H1 (cell line): Measurements from ENCODE around the gene PHC2. TPM values are rescaled to one million over a fixed set of nuclear protein-coding genes. Genes with fewer than 3 reads are reported as not detected.

Experiments
- CTCF ChIA-PET: fragments of 300-600 bp; sonication (Branson Sonifier 250); formaldehyde crosslinking; loops from one replicate; lab custom pipeline; 2021; ENCODE audit not compliant: partially characterized antibody; lab: Charles Lee
- POLR2A ChIA-PET: fragments of 300-600 bp; sonication (Branson Sonifier 250); formaldehyde crosslinking; loops from one replicate; lab custom pipeline; 2021; ENCODE audit warnings: inconsistent platforms; ENCODE audit not compliant: partially characterized antibody; lab: Charles Lee
- DNase-seq, 2 experiments: peaks; one replicate each; pipeline versions ENCODE4 v3.0.0 to v3.0.0-alpha.2; 2010 to 2022; ENCODE audit warnings: low spot score in 2 of 2, low read depth in 1 of 2, mixed read lengths in 1 of 2
- FAIRE-seq: peaks from 2 replicates; lab custom pipeline; 2011; peaks lifted over from hg19 to GRCh38; lab: Jason Lieb, UNC
- H2AFZ ChIP-seq: 2 replicates; pipeline ENCODE4 v1.8.1; 2012; ENCODE audit warnings: low read length, inconsistent platforms
- H2AK5ac ChIP-seq: 2 replicates; pipeline ENCODE4 v1.6.1; 2013; ENCODE audit warnings: low read depth, low read length
- H2BK120ac ChIP-seq: replicated peaks from 2 replicates; pipeline ENCODE3; 2013; ENCODE audit warnings: low read depth, low read length, inconsistent platforms
- H2BK12ac ChIP-seq: 2 replicates; pipeline ENCODE4 v1.6.1; 2013; ENCODE audit warnings: low read depth, low read length
- H2BK15ac ChIP-seq: 2 replicates; pipeline ENCODE4 v1.6.1; 2013; ENCODE audit warnings: low read length
- H2BK20ac ChIP-seq: 2 replicates; pipeline ENCODE4 v1.6.1; 2013; ENCODE audit warnings: low read length
- H2BK5ac ChIP-seq: 2 replicates; pipeline ENCODE4 v1.6.1; 2013; ENCODE audit warnings: low read depth, low read length
- H3K14ac ChIP-seq: 2 replicates; pipeline ENCODE4 v1.6.1; 2013; ENCODE audit warnings: inconsistent platforms; ENCODE audit not compliant: insufficient read length
- H3K18ac ChIP-seq: 2 replicates; pipeline ENCODE4 v1.6.1; 2013; ENCODE audit warnings: low read length; ENCODE audit errors: extremely low read depth
- H3K23ac ChIP-seq: 2 replicates; pipeline ENCODE4 v1.6.1; 2013; ENCODE audit warnings: inconsistent platforms; ENCODE audit not compliant: insufficient read length
- H3K23me2 ChIP-seq: 2 replicates; pipeline ENCODE4 v1.6.1; 2013; ENCODE audit warnings: low read depth, low read length
- H3K27ac ChIP-seq: 2 replicates; pipeline ENCODE4 v1.6.1; 2011; ENCODE audit warnings: low read depth, low read length, inconsistent platforms
- H3K27me3 ChIP-seq, 4 experiments: replicated peaks in 1 of 4; 1 replicate in 1 of 4; 2 replicates in 3 of 4; pipeline versions ENCODE4 v1.6.1 to v1.8.1; 2011 to 2013; ENCODE audit warnings: low read length in 3 of 4, mild to moderate bottlenecking in 3 of 4, inconsistent platforms in 2 of 4, mixed read lengths in 2 of 4, moderate library complexity in 1 of 4; ENCODE audit not compliant: control insufficient read depth in 3 of 4, insufficient read depth in 3 of 4; ENCODE audit errors: extremely low read depth in 1 of 4
- H3K36me3 ChIP-seq, 4 experiments: 2 replicates each; pipeline versions ENCODE4 v1.6.1 to v1.8.1; 2011 to 2013; ENCODE audit warnings: mild to moderate bottlenecking in 4 of 4, low read length in 3 of 4, moderate library complexity in 2 of 4, control low read depth in 1 of 4, inconsistent platforms in 1 of 4; ENCODE audit not compliant: insufficient read depth in 4 of 4, control insufficient read depth in 2 of 4
- H3K4ac ChIP-seq: replicated peaks from 2 replicates; pipeline ENCODE3; 2013; ENCODE audit warnings: low read length, low read depth, mixed read lengths, inconsistent platforms; ENCODE audit not compliant: insufficient read length
- H3K4me1 ChIP-seq, 4 experiments: replicated peaks in 1 of 4; 1 replicate in 1 of 4; 2 replicates in 3 of 4; pipeline versions ENCODE4 v1.6.1 to v1.8.1; 2011 to 2013; ENCODE audit warnings: low read length in 3 of 4, inconsistent platforms in 2 of 4, mixed read lengths in 1 of 4; ENCODE audit not compliant: insufficient read depth in 4 of 4, control insufficient read depth in 3 of 4
- H3K4me2 ChIP-seq, 2 experiments: 2 replicates each; pipeline versions ENCODE4 v1.6.1 to v1.8.1; 2011 to 2013; ENCODE audit warnings: low read depth in 2 of 2, low read length in 2 of 2, control low read depth in 1 of 2, inconsistent platforms in 1 of 2, mild to moderate bottlenecking in 1 of 2; ENCODE audit not compliant: insufficient read depth in 1 of 2
- H3K4me3 ChIP-seq, 4 experiments: fragments of 200-600, 300-600 bp in 1 of 4; sonication (generic), shearing (Covaris generic), sonication (Bioruptor Twin) in 1 of 4; 2 replicates each; pipeline versions ENCODE4 v1.5.1 to v1.8.1; 2011 to 2016; ENCODE audit warnings: low read length in 4 of 4, low read depth in 3 of 4, control low read depth in 2 of 4, inconsistent platforms in 2 of 4, mild to moderate bottlenecking in 2 of 4, mixed read lengths in 1 of 4, moderate library complexity in 1 of 4; ENCODE audit not compliant: insufficient read depth in 2 of 4; ENCODE audit errors: extremely low read depth in 1 of 4
- H3K56ac ChIP-seq: replicated peaks from 2 replicates; pipeline ENCODE3; 2013; ENCODE audit warnings: low read depth, mild to moderate bottlenecking, mixed read lengths, low read length, inconsistent platforms; ENCODE audit not compliant: insufficient read length
- H3K79me1 ChIP-seq: 2 replicates; pipeline ENCODE4 v1.6.1; 2013; ENCODE audit warnings: low read depth, low read length, control low read depth
- H3K79me2 ChIP-seq, 2 experiments: 2 replicates each; pipeline versions ENCODE4 v1.6.1 to v1.8.1; 2012 to 2013; ENCODE audit warnings: low read length in 2 of 2, mild to moderate bottlenecking in 2 of 2, inconsistent platforms in 1 of 2; ENCODE audit not compliant: insufficient read depth in 2 of 2, control insufficient read depth in 1 of 2
- H3K9ac ChIP-seq, 4 experiments: replicated peaks in 1 of 4; 1 replicate in 1 of 4; 2 replicates in 3 of 4; pipeline versions ENCODE4 v1.6.1 to v1.8.1; 2011 to 2013; ENCODE audit warnings: low read depth in 3 of 4, low read length in 3 of 4, control low read depth in 2 of 4, mild to moderate bottlenecking in 2 of 4, moderate library complexity in 2 of 4, inconsistent platforms in 1 of 4; ENCODE audit errors: extremely low read depth in 1 of 4
- H3K9me3 ChIP-seq, 2 experiments: 2 replicates each; pipeline versions ENCODE4 v1.6.1 to v1.8.1; 2012 to 2013; ENCODE audit warnings: mild to moderate bottlenecking in 2 of 2, moderate library complexity in 2 of 2, control low read depth in 1 of 2, inconsistent platforms in 1 of 2, low read depth in 1 of 2, low read length in 1 of 2, mixed read lengths in 1 of 2; ENCODE audit not compliant: insufficient read depth in 2 of 2
- H4K20me1 ChIP-seq, 2 experiments: replicated peaks in 1 of 2; 2 replicates each; pipeline versions ENCODE3 to v1.8.1; 2011 to 2013; ENCODE audit warnings: inconsistent platforms in 2 of 2, low read length in 2 of 2, mild to moderate bottlenecking in 1 of 2; ENCODE audit not compliant: insufficient read depth in 2 of 2, control insufficient read depth in 1 of 2
- H4K5ac ChIP-seq: 2 replicates; pipeline ENCODE4 v1.6.1; 2013; ENCODE audit warnings: low read length, low read depth, mixed read lengths, inconsistent platforms; ENCODE audit not compliant: insufficient read length
- H4K8ac ChIP-seq: 2 replicates; pipeline ENCODE4 v1.8.0; 2013; ENCODE audit warnings: mild to moderate bottlenecking, moderate library complexity, low read length, inconsistent platforms; ENCODE audit not compliant: insufficient read depth; ENCODE audit errors: extremely low read depth
- H4K91ac ChIP-seq: replicated peaks from 2 replicates; pipeline ENCODE3; 2013; ENCODE audit warnings: low read length, mixed read lengths, inconsistent platforms; ENCODE audit not compliant: insufficient read length
- SIX5 ChIP-seq: IDR thresholded peaks from 2 replicates; pipeline ENCODE4 v1.6.1; 2011; ENCODE audit warnings: mild to moderate bottlenecking, low read depth, low read length
- TAF1 ChIP-seq: IDR thresholded peaks from 2 replicates; pipeline ENCODE4 v1.6.1; 2011; ENCODE audit warnings: mild to moderate bottlenecking, low read depth, low read length
- polyA plus RNA-seq, 7 experiments: library from polyadenylated mRNA; depleted of rRNA in 3 of 7; stranded (reverse) in 5 of 7; unstranded in 2 of 7; fragments of >200 nt in 5 of 7; fragments of 200-250 nt in 2 of 7; gene quantifications; 1 replicate in 5 of 7; 2 replicates in 1 of 7; 4 replicates in 1 of 7; pipeline versions ENCODE4 v1.2.1 to v1.2.3, GENCODE V29; 2011 to 2013; ENCODE audit warnings: missing spikeins in 2 of 7, mixed read lengths in 2 of 7
- total RNA-seq: library from RNA; stranded (reverse); fragmentation: NEBNext Ultra II Directional; extraction: Animal tissue kit (Norgen Biotek cat#: 25700); gene quantifications from 2 replicates; pipeline ENCODE4 v1.2.1, GENCODE V29; 2021
- TF ChIP-seq, protein P1 (sequence below): IDR thresholded peaks from 2 replicates; pipeline ENCODE4 v1.6.1; 2011; ENCODE audit warnings: low read length, improper control_type of control experiment
- TF ChIP-seq, protein P2 (sequence below): IDR thresholded peaks from 2 replicates; pipeline ENCODE4 v1.6.1; 2011; ENCODE audit warnings: low read depth, mild to moderate bottlenecking, low read length; ENCODE audit not compliant: insufficient read depth

PHC2 gene
- total and polyA plus RNA-seq, 2 of the 8 experiments (the other 6 are each of a cell fraction or from before 2014, with no cell fraction given) = 5.6 to 14.2 TPM

DNA sequence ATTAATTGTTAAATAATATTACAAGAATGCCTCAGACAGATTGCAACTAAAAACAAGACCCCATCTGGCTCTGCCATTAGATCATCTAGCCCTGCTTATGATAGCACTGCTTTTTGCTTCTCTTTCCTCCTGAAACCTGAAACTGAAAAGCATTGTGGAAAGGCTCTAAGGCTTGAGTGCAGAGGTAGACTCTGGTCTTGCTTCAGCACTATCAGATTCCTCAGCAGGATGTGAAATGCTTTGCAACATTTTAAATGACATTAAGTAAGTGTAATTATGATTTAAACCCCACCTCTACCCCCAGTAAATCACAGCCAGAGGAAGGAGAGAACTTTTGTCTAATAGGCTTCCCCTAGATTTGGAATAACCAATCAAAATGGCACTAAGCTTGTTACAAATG lies 32.9 kb downstream of the PHC2 start:
- no peak overlapping the region for H2BK5ac ChIP-seq
- no peak overlapping the region for H2AFZ ChIP-seq
- no peak overlapping the region for H3K23ac ChIP-seq
- no peaks in the 10 kb centered on the region for H3K27me3 ChIP-seq
- DNase-seq (no peak), FAIRE-seq (no peak)
- H3K4me2 ChIP-seq = no peak overlapping the region
- no peak overlapping the region for H2BK12ac ChIP-seq
- no peak overlapping the region for H2BK120ac ChIP-seq
- H3K56ac ChIP-seq = no peak overlapping the region
- H4K8ac ChIP-seq = no peak overlapping the region
- peaks cover 0 to 5% (median 0%) of the 10 kb centered on the region in 4 experiments; a peak in 1 of 7 replicates for H3K4me1 ChIP-seq
- no peak overlapping the region for H4K91ac ChIP-seq
- TF ChIP-seq, protein P1, sequence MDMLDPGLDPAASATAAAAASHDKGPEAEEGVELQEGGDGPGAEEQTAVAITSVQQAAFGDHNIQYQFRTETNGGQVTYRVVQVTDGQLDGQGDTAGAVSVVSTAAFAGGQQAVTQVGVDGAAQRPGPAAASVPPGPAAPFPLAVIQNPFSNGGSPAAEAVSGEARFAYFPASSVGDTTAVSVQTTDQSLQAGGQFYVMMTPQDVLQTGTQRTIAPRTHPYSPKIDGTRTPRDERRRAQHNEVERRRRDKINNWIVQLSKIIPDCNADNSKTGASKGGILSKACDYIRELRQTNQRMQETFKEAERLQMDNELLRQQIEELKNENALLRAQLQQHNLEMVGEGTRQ = no peak
- TF ChIP-seq SIX5 (no peak), TAF1 (no peak)
- TF ChIP-seq, protein P2, sequence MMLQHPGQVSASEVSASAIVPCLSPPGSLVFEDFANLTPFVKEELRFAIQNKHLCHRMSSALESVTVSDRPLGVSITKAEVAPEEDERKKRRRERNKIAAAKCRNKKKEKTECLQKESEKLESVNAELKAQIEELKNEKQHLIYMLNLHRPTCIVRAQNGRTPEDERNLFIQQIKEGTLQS = no peak
- H3K4ac ChIP-seq = no peak overlapping the region
- ChIA-PET CTCF (interaction anchor here (1.2 kb wide), 1 partner anchor 9 kb away, joined by 4 read pairs; no protein-coding TSS in a partner anchor), POLR2A (no interaction called here)
- H3K27ac ChIP-seq = no peak overlapping the region
- no peak overlapping the region for H3K4me3 ChIP-seq
- no peak overlapping the region for H2AK5ac ChIP-seq
- H2BK15ac ChIP-seq = no peak overlapping the region
- H2BK20ac ChIP-seq = no peak overlapping the region
- H3K79me1 ChIP-seq = no peaks in the 10 kb centered on the region
- no peaks in the 10 kb centered on the region for H3K79me2 ChIP-seq
- H3K18ac ChIP-seq = no peak overlapping the region
- no peaks in the 10 kb centered on the region; a peak in 1 of 8 replicates for H3K36me3 ChIP-seq
- H3K23me2 ChIP-seq = no peaks in the 10 kb centered on the region
- no peak overlapping the region for H4K5ac ChIP-seq
- H4K20me1 ChIP-seq = no peaks in the 10 kb centered on the region
- no peak overlapping the region for H3K14ac ChIP-seq
- H3K9ac ChIP-seq = no peak overlapping the region
- H3K9me3 ChIP-seq = peaks cover 0 to 5% of the 10 kb centered on the region in 2 experiments; a peak in 1 of 4 replicates
